ENCODE results near the gene FAF1.

FAF1 gene

DNA sequence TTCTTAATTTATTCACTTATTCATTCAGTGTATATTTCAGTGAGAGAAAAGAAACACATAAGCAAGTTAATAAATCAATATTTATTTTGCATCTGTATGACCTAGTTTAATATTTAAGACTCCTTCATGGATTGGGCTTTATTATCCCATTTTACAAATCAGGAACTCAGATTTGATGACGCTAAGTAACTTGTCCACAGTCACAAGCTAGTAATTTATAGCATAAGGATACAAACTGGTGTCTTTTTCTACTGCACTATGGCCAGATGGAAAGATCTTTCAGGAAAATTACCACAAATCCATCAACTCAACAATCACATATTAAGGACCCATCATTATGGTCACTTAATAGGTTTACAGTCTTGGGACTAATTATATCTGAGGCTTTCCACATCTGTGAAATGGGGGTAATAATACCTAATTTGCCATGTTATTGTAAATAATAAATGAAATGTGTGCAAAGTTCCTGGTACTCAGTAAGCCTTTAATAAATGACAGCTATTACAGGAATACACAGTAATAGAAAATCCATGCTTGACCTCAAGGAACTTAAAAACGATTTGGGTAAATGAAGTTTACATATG is 23.2 kb upstream of the FAF1 start:
- ATAC-seq, result no peak
- Mint-ChIP-seq H3K27me3 (peaks cover 12% of the 10 kb centered on the region), H3K4me1 (peaks cover 6% of the 10 kb centered on the region), H3K36me3 (no peaks in the 10 kb centered on the region), H3K4me3 (no peak overlapping the region), H3K27ac (no peak overlapping the region), H3K9me3 (no peaks in the 10 kb centered on the region)

DNA sequence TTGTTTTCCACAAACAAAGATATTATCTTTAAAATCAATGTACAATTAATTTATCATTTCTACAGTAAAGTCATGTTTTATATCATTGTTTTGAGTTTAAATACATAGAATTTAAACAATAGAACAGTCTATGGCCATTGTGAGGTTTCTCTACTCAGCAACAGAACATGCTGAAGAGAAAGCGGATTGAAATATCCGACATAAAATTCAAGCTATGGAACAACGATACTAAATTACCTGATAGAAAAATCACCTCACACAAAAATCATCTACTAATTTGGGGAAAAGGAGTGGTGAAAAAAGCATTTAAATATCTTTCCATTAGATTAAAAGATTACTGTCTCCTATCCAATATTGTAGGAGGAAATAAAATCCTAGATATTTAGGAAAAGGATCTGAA is 22.5 kb upstream of the FAF1 start:
- H3K27ac Mint-ChIP-seq, result no peak overlapping the region
- H3K4me3 Mint-ChIP-seq, result no peak overlapping the region
- no peak for ATAC-seq
- H3K36me3 Mint-ChIP-seq, result no peaks in the 10 kb centered on the region
- peaks cover 7% of the 10 kb centered on the region for H3K4me1 Mint-ChIP-seq
- no peaks in the 10 kb centered on the region for H3K9me3 Mint-ChIP-seq
- H3K27me3 Mint-ChIP-seq, result peaks cover 19% of the 10 kb centered on the region

DNA sequence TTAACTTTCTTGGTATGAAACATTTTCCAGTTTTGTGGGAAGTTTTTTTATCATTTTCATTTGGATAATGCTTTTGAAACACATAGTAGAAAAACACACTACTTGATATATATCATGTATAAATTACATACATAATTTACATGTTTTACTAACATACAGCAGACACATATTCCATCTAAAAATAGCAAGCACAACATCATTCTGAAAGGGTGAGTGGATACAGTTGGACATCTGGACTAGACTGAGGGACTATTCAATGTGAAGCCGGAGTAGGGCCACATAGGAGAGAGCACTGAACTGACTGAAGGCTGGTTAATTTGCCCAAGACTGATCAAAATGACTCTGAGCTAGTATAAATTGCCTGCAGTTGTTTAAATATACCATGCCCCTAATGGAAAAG is 21.7 kb upstream of the FAF1 start:
- Mint-ChIP-seq H3K36me3 (no peaks in the 10 kb centered on the region), H3K4me1 (peaks cover 16% of the 10 kb centered on the region), H3K9me3 (no peaks in the 10 kb centered on the region), H3K27me3 (peaks cover 27% of the 10 kb centered on the region), H3K27ac (no peak overlapping the region), H3K4me3 (no peak overlapping the region)
- ATAC-seq, result no peak

DNA sequence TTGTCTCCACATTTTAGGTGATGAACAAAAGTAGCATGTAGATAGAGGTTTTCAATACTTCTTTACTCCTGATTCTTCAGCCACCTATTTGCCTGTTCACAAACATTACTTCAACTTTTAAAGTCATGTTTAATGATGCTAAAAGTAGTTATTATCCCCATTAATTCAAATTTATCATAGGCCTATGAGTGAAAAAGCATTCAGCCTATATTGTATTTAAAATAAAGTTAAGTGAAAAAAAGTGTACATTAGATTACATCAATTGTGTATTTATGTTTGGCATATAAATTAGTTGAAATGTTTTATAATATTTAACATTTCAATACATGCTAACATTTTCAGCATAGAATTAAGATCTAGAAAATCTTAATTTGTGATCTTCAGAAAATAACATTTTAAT is 20.4 kb upstream of the FAF1 start:
- H3K9me3 Mint-ChIP-seq, result no peaks in the 10 kb centered on the region
- no peaks in the 10 kb centered on the region for H3K36me3 Mint-ChIP-seq
- no peak for ATAC-seq
- peaks cover 35% of the 10 kb centered on the region for H3K27me3 Mint-ChIP-seq
- no peak overlapping the region for H3K27ac Mint-ChIP-seq
- H3K4me1 Mint-ChIP-seq, result peaks cover 21% of the 10 kb centered on the region
- H3K4me3 Mint-ChIP-seq, result no peak overlapping the region

DNA sequence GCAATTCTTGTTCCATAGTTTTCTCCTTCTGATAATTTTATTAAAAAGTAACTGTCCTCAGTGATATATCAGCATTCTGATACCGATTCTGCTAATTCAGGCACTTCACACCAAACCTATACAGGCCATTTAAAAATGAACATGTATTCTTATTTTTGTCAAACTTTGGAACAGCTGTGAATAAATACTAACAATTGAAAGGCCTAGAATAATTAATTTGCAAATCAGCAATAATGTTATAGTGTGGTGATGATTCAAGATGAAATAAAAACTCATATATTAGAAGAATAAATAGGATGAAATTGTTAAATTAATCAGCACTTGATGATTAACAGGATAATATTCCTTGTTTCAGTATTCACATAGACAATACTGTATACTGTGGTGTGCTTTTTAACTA is 19.9 kb upstream of the FAF1 start:
- H3K4me3 Mint-ChIP-seq, result no peak overlapping the region
- peaks cover 35% of the 10 kb centered on the region for H3K27me3 Mint-ChIP-seq
- H3K27ac Mint-ChIP-seq, result no peak overlapping the region
- no peaks in the 10 kb centered on the region for H3K36me3 Mint-ChIP-seq
- no peaks in the 10 kb centered on the region for H3K9me3 Mint-ChIP-seq
- peaks cover 21% of the 10 kb centered on the region for H3K4me1 Mint-ChIP-seq
- no peak for ATAC-seq

DNA sequence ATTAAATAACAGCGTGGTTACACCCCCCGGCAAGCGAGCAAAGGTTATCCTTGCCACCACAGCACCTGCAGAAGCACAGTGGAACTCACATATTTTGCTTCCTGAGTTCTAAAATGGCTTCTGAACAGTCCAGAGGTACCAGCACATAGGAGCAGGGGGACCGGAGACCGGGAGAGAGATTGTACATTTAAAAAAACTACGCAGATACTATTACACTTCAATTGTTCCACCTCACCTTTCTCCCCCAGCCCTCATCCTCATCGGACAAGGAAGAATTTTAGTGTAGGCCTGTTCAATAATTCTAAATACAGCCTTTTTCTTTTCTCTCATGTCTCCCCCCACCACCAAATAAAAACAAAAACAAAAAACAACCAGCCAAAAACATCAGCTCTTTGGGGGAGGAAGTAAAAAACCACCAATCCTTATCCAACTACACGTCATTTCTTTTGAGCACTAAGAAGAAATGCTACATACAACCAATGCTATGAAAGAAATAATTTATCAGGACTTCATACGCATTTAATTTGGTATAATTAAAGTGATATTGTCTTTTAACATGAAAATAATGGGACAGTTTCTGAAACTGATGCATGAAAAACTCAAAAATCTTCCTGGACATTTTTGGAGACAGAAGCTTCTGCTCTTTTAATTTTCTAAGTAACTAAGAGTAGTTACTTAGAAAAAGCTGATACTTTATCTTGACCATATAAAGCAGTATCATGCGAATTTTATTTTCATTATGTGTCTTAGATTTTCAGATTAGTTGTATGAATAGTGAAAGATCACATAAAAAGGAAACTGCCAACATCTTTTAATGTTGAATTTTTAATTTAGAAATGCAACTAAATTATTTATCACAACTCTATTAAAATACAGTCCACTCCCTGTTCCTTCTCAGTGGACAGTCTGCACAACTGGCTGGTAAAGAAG is 19.1 kb upstream of the FAF1 start:
- ATAC-seq, result no peak
- Mint-ChIP-seq H3K4me3 (peak overlapping the region; percentile 6), H3K27ac (no peak overlapping the region), H3K27me3 (peaks cover 43% of the 10 kb centered on the region), H3K4me1 (peaks cover 21% of the 10 kb centered on the region), H3K36me3 (no peaks in the 10 kb centered on the region), H3K9me3 (no peaks in the 10 kb centered on the region)

DNA sequence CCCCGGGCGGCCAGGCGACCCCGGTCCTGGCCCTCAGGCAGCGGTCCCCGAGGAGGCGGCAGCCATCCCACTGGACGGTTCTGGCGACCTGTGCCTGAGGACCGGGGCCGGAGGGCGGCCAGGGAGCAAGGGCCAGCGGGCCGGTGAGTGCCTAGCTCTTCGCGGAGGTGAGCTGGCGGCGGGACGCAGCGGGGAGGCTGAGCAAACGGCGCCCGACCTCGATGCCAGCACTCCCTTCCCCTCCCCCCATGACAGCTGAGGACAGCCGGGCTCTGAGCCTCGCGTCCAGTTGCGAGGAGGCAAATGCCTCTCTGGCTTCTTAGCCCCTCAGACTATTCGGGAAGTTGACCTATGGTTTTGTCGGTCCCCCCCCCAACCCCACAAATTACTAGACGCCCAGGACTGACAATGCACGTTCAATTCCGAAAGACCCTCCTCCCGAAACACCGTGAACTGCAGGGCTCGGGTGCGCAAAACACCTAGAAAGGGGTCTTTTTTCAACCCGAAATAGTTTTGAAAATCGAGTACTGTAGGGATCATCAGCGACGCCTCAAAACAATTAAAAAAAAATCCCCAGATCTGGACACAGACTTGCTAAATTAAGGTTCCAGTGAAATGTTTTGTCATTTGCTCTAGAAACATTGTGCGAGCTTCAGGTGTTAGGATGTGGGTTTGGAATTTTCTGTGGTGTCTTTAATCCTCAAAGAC is 18.2 kb upstream of the FAF1 start:
- Mint-ChIP-seq H3K36me3 (no peaks in the 10 kb centered on the region), H3K4me3 (peak overlapping the region; percentile 62), H3K27ac (no peak overlapping the region), H3K27me3 (peaks cover 51% of the 10 kb centered on the region), H3K4me1 (peaks cover 21% of the 10 kb centered on the region), H3K9me3 (no peaks in the 10 kb centered on the region)
- ATAC-seq, result peak; percentile 61

DNA sequence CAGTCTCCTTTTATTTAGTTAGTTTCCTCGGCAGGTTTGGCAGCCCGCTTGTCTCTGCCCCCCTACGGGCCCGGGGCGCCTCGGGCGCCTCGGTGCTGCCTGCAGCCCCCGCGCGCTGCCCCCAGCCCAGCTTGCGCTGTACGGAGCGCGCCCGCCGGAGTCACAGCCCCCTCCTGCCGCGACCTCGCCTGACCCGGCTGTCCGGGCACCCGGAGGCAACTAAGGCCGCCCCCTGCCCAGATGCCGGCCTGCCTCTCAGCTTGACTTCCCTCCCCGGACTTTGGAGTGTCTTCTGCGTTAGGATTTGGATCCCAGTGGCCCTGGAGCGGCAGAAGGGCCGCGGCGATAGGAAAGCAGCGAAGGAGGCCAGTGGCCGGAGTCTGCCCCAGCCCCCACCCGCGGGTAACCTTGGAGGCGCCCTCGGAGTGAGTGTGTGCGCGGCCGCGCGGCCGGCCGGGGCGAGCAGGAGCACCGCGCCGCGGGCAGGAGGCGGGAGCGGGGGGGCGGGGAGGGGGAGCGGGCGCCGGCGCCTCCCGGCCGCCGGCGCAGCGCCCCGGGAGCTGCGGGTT is 17.6 kb upstream of the FAF1 start:
- Mint-ChIP-seq H3K4me1 (peaks cover 21% of the 10 kb centered on the region), H3K9me3 (no peaks in the 10 kb centered on the region), H3K27me3 (peaks cover 53% of the 10 kb centered on the region), H3K4me3 (peak overlapping the region; percentile 75), H3K27ac (peak overlapping the region; percentile 24), H3K36me3 (no peaks in the 10 kb centered on the region)
- ATAC-seq, result peak; percentile 61

DNA sequence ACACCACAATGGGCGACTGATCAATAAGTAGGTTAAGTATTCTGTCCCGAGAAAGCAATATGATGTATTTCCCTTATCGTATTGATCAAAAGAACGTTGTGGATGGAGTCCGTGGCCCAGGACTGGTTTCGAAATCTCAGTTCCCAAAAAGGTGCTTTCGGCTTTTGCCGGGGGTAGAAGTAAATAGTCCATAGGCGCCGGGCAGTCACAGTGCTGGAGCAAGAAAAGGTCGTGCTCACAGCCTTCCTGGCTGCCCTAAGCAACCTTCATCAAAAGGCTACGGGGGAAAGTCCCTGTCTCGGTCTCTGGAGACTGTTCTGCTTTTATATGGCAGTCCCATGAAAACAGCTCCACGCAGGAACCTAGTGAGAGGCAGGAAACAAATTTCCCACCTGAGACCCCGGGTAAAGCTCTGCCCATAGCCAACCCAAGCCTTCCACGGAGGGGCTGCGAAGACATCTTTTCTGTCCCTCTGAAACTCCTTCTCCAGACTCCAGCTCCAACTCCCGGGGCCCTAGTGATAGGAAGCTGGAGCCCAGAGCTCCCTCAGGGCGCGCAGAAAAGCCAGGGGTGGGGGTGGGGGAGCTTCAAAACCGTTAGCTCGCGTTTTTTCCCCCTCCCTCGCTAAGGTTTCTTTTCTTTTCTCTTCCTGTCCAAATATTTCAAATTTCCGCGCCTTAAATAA is 17.0 kb upstream of the FAF1 start:
- H3K4me3 Mint-ChIP-seq, result peak overlapping the region; percentile 75
- ATAC-seq, result peak; percentile 71
- H3K36me3 Mint-ChIP-seq, result no peaks in the 10 kb centered on the region
- H3K27ac Mint-ChIP-seq, result peak overlapping the region; percentile 24
- H3K9me3 Mint-ChIP-seq, result no peaks in the 10 kb centered on the region
- H3K4me1 Mint-ChIP-seq, result peaks cover 21% of the 10 kb centered on the region
- H3K27me3 Mint-ChIP-seq, result peaks cover 53% of the 10 kb centered on the region

DNA sequence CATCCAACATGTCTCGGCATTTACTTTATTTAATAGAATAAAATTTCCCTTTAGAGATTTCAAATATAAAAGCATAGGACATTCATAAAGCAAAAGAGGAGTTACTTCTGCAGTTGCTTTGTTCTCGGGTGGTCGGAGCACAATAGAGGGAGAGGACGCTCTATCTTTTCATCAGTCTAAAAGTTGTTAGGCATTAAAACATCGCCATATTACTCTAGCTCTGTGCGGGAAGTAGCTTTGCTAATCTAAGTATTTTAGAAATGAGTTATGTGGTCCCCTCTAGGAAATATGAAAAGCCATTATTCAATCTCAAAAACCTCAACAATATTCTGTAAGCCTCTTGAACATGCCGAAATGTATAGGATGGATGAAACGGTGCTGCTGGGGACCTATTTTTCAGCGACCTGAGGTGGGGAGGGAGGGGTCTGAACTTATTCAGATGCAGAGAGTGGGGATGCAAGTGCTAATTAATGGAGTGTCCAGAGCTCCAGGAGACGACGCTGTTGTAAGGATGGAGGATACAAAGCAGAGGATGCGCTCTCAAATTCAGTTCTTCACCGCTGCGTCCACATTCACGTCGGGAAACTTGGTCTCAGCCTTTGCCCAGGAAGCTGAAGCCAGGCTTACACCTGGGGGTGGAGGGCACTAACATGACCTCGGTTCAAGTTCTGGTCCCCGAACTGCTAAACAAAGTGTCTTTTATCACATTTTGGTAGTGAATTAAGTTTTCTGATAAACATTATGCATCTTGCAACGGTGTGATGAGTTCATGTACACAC is 16.2 kb upstream of the FAF1 start:
- H3K9me3 Mint-ChIP-seq, result no peaks in the 10 kb centered on the region
- H3K27me3 Mint-ChIP-seq, result peaks cover 53% of the 10 kb centered on the region
- peaks cover 21% of the 10 kb centered on the region for H3K4me1 Mint-ChIP-seq
- peak overlapping the region; percentile 75 for H3K4me3 Mint-ChIP-seq
- ATAC-seq, result no peak
- peak overlapping the region; percentile 24 for H3K27ac Mint-ChIP-seq
- no peaks in the 10 kb centered on the region for H3K36me3 Mint-ChIP-seq

DNA sequence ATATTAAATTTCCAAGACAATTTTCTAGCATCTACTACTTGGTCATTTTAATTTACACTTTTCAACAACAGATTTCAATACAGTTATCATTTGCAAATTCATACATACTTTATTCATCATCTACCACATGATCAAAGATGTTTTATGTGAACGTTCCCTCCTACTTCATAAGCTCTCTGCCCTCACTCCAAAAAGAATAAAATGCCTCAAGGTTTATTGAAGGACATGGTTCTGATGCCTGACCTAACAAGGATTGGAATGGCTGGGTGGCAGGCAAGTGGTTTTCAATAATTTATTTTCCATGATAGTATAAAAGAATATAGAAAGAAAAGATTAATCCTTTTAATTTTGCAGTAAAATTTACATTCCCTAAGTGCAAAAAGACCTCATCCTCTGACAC is 15.4 kb upstream of the FAF1 start:
- Mint-ChIP-seq H3K4me3 (no peak overlapping the region), H3K4me1 (peaks cover 22% of the 10 kb centered on the region), H3K36me3 (no peaks in the 10 kb centered on the region), H3K9me3 (no peaks in the 10 kb centered on the region), H3K27ac (no peak overlapping the region), H3K27me3 (peaks cover 58% of the 10 kb centered on the region)
- ATAC-seq, result no peak

DNA sequence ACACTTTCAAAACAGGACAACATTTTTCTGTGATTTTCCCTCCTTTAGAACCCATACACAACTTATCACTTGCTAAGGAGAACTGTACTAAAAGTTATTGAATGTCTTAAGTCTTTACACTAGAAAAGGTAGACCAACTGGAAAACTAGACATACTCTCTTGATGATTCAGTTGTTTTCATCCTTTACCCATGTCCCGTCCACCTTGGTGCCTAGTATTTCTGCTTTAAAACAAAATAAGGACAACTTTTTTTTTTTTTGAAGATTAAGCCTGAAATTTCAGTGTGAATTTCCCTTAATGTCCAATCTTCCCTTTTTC is 14.5 kb upstream of the FAF1 start:
- no peaks in the 10 kb centered on the region for H3K9me3 Mint-ChIP-seq
- H3K4me3 Mint-ChIP-seq, result no peak overlapping the region
- ATAC-seq, result no peak
- H3K27me3 Mint-ChIP-seq, result peaks cover 67% of the 10 kb centered on the region
- H3K36me3 Mint-ChIP-seq, result no peaks in the 10 kb centered on the region
- H3K27ac Mint-ChIP-seq, result no peak overlapping the region
- peaks cover 31% of the 10 kb centered on the region for H3K4me1 Mint-ChIP-seq

DNA sequence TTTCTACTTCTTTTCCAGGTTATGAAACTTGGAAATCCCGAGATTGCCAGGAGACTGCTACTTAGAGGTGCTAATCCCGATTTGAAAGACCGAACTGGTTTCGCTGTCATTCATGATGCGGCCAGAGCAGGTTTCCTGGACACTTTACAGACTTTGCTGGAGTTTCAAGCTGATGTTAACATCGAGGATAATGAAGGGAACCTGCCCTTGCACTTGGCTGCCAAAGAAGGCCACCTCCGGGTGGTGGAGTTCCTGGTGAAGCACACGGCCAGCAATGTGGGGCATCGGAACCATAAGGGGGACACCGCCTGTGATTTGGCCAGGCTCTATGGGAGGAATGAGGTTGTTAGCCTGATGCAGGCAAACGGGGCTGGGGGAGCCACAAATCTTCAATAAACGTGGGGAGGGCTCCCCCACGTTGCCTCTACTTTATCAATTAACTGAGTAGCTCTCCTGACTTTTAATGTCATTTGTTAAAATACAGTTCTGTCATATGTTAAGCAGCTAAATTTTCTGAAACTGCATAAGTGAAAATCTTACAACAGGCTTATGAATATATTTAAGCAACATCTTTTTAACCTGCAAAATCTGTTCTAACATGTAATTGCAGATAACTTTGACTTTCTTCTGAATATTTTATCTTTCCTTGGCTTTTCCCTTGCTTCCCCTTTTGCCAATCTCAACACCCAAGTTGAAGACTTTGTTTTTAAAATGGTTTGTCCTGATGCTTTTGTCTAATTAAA is 14.0 kb upstream of the FAF1 start:
- peaks cover 32% of the 10 kb centered on the region for H3K4me1 Mint-ChIP-seq
- H3K36me3 Mint-ChIP-seq, result no peaks in the 10 kb centered on the region
- no peak overlapping the region for H3K4me3 Mint-ChIP-seq
- H3K27me3 Mint-ChIP-seq, result peaks cover 64% of the 10 kb centered on the region
- H3K27ac Mint-ChIP-seq, result no peak overlapping the region
- no peaks in the 10 kb centered on the region for H3K9me3 Mint-ChIP-seq
- ATAC-seq, result no peak

DNA sequence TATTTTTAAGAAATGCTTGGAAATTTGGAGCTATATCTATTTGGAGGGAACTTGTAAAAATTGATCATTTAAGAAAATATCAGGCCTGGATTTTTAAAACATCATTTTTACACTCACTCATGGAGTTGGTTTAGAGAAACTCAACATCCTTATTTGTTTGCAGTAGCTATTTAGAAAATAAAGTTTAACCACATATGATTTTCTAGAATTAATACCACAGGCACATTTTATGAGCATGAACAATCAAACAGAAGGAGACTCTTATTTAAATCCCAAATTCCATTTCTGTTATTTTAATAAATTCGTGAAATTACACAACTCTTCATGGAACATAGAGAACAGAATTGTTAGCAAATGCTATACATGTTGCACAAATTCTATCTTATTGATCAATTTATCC is 13.2 kb upstream of the FAF1 start:
- H3K27ac Mint-ChIP-seq, result no peak overlapping the region
- peaks cover 56% of the 10 kb centered on the region for H3K27me3 Mint-ChIP-seq
- H3K4me3 Mint-ChIP-seq, result no peak overlapping the region
- H3K4me1 Mint-ChIP-seq, result peaks cover 32% of the 10 kb centered on the region
- H3K9me3 Mint-ChIP-seq, result no peaks in the 10 kb centered on the region
- H3K36me3 Mint-ChIP-seq, result no peaks in the 10 kb centered on the region
- ATAC-seq, result no peak

Data from stimulated activated memory B cell treated with anti-CD40 and anti-IgM and Interleukin-4, amounts not matched to agents 10 μg/mL and 1 μg/mL and 100 μg/mL, for 72 hours (primary cell).